K562 (cell line): ENCODE data around the gene TRAPPC12.

Experiments
- BRF2 ChIP-seq: IDR thresholded peaks from 3 replicates; pipeline ENCODE4 v1.6.1; 2011; ENCODE audit warnings: borderline replicate concordance, mild to moderate bottlenecking; ENCODE audit not compliant: insufficient read length, insufficient read depth
- DNMT1 ChIP-seq: fragments of 450-650 bp; IDR thresholded peaks from 2 replicates; pipeline ENCODE4 v1.6.1; 2016; ENCODE audit warnings: antibody characterized with exemption, mild to moderate bottlenecking
- E2F1 ChIP-seq: sonication (generic); formaldehyde crosslinking; IDR thresholded peaks from 2 replicates; pipeline ENCODE4 v1.8.1; 2023; ENCODE audit warnings: mild to moderate bottlenecking, missing genetic modification reagents, moderate library complexity
- HINFP ChIP-seq: fragments of 450-650 bp; conservative IDR thresholded peaks from 2 replicates; pipeline ENCODE4 v1.6.1; 2016; ENCODE audit warnings: missing genetic modification characterization, low read depth, mild to moderate bottlenecking, control low read depth, missing compliant biosample characterization
- KDM5B ChIP-seq: fragments of 200-600 bp; sonication (generic); IDR thresholded peaks from 2 replicates; pipeline ENCODE4 v1.6.1; 2012; ENCODE audit warnings: low read depth, mild to moderate bottlenecking, moderate library complexity, low read length, control low read depth, inconsistent platforms; ENCODE audit not compliant: insufficient replicate concordance
- LEF1 ChIP-seq: fragments of 450-650 bp; IDR thresholded peaks from 2 replicates; pipeline ENCODE4 v1.6.1; 2016; ENCODE audit warnings: mild to moderate bottlenecking
- NCOA1 ChIP-seq: fragments of 450-650 bp; IDR thresholded peaks from 2 replicates; pipeline ENCODE4 v1.6.1; 2016; ENCODE audit warnings: low read depth
- POLR2A ChIP-seq: fragments of 450-650 bp; conservative IDR thresholded peaks from 2 replicates; pipeline ENCODE4 v1.6.1; 2016
- POLR2AphosphoS5 ChIP-seq: IDR thresholded peaks from 2 replicates; pipeline ENCODE4 v1.6.1; 2011; ENCODE audit warnings: mild to moderate bottlenecking, low read depth, low read length, moderate library complexity; ENCODE audit not compliant: control insufficient read depth, insufficient read depth
- XRCC5 ChIP-seq: fragments of 200-400 bp; formaldehyde crosslinking; IDR thresholded peaks from 2 replicates; pipeline ENCODE4 v1.6.1; 2017; ENCODE audit warnings: low read depth, mild to moderate bottlenecking, low read length
- ZFP36 ChIP-seq: fragments of 150-350 bp; IDR thresholded peaks from 2 replicates; pipeline ENCODE4 v1.6.1; 2018; ENCODE audit warnings: low read length, low read depth; ENCODE audit not compliant: partially characterized antibody
- ZNF668 ChIP-seq: fragments of 250-450 bp; sonication (Bioruptor Pico); IDR thresholded peaks from 2 replicates; pipeline ENCODE4 v1.8.0; 2022; ENCODE audit warnings: mild to moderate bottlenecking, inconsistent platforms
- TF ChIP-seq, protein P1 (sequence below), 2 experiments: fragments of 200-800 bp in 1 of 2; sonication (Bioruptor generic) in 1 of 2; sonication (generic) in 1 of 2; formaldehyde crosslinking in 1 of 2; IDR thresholded peaks in 1 of 2; conservative IDR thresholded peaks in 1 of 2; 2 replicates each; pipeline versions ENCODE4 v1.5.0 to v1.6.1; 2016 to 2020; ENCODE audit warnings: missing compliant biosample characterization in 1 of 2, missing genetic modification characterization in 1 of 2, missing genetic modification reagents in 1 of 2

- TF ChIP-seq ZFP36 (no peak), POLR2A (no peak), POLR2AphosphoS5 (no peak), E2F1 (CRISPR knock-in tag) (no peak), BRF2 (no peak), DNMT1 (no peak), NCOA1 (no peak), HINFP (tag) (no peak), ZNF668 (CRISPR knock-in tag) (no peak), KDM5B (no peak), LEF1 (no peak), XRCC5 (no peak)
- TF ChIP-seq, protein P1, sequence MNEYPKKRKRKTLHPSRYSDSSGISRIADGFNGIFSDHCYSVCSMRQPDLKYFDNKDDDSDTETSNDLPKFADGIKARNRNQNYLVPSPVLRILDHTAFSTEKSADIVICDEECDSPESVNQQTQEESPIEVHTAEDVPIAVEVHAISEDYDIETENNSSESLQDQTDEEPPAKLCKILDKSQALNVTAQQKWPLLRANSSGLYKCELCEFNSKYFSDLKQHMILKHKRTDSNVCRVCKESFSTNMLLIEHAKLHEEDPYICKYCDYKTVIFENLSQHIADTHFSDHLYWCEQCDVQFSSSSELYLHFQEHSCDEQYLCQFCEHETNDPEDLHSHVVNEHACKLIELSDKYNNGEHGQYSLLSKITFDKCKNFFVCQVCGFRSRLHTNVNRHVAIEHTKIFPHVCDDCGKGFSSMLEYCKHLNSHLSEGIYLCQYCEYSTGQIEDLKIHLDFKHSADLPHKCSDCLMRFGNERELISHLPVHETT (CRISPR knock-in tag; conservative IDR thresholded peaks at IDR 0.05 in 1 of 2, IDR thresholded peaks at IDR 0.05 in 1 of 2): no peak
Observed at GRCh38 chr2:3338340-3338739, 41.2 kb upstream of the TRAPPC12 start.
